Activated CD8-positive, alpha-beta memory T cell treated with anti-CD3 and anti-CD28 coated beads for 36 hours (primary cell): ENCODE measurements around the gene CXCL14. TPM values are rescaled to one million over a fixed set of nuclear protein-coding genes. Genes with fewer than 3 reads are reported as not detected.

ENCODE experiments used
- CTCF ChIA-PET: fragments of 350-600 bp; sonication (Branson Sonifier 250); formaldehyde crosslinking; loops from one replicate; lab custom pipeline; 2021; ENCODE audit warnings: antibody characterized with exemption; lab: Charles Lee
- POLR2A ChIA-PET: fragments of 350-600 bp; sonication (Branson Sonifier 250); formaldehyde crosslinking; loops from one replicate; lab custom pipeline; 2021; ENCODE audit warnings: antibody characterized with exemption; lab: Charles Lee
- total RNA-seq, 2 experiments: library from RNA; stranded (reverse); gene quantifications; one replicate each; pipeline ENCODE4 v1.2.3, GENCODE V29; 2021

CXCL14 gene
- not detected for total RNA-seq

GRCh38 chr5:135578685-135579341, at the start of gene CXCL14:
TSS of gene CXCL14 (minus strand) at chr5:135578991. CDS start at chr5:135578778, 213 bp downstream.
- CTCF ChIA-PET, result interaction anchor here (2.6 kb wide), 1 partner anchor 13 kb away, joined by 9 read pairs; no protein-coding TSS in a partner anchor
- POLR2A ChIA-PET, result no interaction called here

- ChIA-PET POLR2A (no interaction called here), CTCF (no interaction called here)
Observed at GRCh38 chr5:135626636-135627035, 47.8 kb upstream of the CXCL14 start.

- CTCF ChIA-PET, result no interaction called here
- POLR2A ChIA-PET, result no interaction called here
Observed at GRCh38 chr5:135625961-135626360, 47.2 kb upstream of the CXCL14 start.

GRCh38 chr5:135625486-135625885, 46.7 kb upstream of the CXCL14 start:
- POLR2A ChIA-PET, result no interaction called here
- CTCF ChIA-PET, result no interaction called here

DNA sequence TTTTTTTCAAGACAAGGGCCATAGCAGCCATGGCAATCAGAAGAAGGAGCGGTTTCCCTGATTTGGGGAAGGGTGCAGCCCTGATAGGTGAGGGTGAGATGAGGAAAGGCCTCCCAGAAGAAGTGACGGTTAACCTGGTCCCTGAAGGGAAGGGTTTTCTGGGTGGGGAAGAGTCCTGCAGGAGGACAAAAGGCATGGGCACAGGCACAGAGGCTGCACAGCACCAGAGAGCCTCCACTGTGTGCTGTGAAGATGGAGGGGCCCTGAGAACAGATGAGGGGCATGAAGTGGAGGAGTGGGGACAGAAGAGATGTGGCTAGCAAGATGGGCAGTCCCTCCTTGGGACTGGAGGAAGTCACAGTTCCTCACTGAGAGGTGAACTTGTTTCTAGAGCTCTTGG, 46.3 kb upstream of the CXCL14 start:
- ChIA-PET CTCF (no interaction called here), POLR2A (no interaction called here)

DNA sequence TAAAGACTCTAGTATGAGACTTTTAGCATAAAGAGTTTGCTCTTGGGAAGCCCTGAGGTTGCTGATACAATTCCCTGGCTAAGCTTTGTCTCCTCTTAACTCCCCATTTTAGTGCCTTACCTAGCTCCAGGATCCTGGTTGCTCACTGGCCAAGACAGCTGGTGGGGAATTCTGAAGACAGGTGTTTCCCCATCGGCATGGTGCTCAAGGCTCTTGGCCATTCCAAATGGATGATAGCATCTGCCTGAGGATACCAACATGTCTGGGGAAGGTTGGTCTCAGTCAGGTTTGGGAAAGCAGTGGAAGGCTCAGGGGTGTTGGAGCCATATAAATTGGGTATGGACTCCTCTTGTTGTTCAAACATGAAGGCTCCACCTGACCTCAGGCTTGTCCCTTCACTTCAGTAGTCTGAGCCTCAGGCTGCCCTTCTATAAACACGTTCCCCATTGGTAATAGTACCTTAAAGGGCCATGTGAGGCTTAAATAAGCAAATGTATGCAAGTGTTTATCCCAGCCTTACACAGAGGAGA, 44.5 kb upstream of the CXCL14 start:
- CTCF ChIA-PET, result no interaction called here
- POLR2A ChIA-PET, result interaction anchor here (0.6 kb wide), 1 partner anchor 62 kb away, joined by 5 read pairs; no protein-coding TSS in a partner anchor

- ChIA-PET POLR2A (no interaction called here), CTCF (no interaction called here)
Observed at GRCh38 chr5:135615581-135616260, 36.9 kb upstream of the CXCL14 start.

- POLR2A ChIA-PET, result no interaction called here
- CTCF ChIA-PET, result no interaction called here
Observed at GRCh38 chr5:135615171-135615570, 36.4 kb upstream of the CXCL14 start.

DNA sequence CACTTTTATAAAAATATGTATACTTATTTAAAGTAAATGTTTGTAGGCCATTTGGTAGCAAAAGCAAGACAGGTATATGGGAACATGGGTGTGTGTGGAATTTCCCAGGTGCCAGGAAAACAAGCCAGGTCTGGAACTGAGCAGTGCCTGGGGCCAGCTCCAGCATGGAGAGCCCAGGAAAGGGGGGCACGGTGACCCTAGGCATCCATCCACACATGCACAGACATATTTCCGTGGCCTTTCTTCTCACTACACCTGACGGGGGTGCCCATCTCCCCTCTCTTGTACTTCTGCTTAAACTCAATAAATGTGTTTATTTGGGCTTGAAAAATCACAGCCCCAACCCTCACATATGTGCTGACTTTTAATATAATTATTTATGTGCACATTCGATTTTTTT, 31.2 kb upstream of the CXCL14 start:
- CTCF ChIA-PET, result no interaction called here
- POLR2A ChIA-PET, result no interaction called here

GRCh38 chr5:135608761-135609443, 30.1 kb upstream of the CXCL14 start:
- POLR2A ChIA-PET, result no interaction called here
- CTCF ChIA-PET, result interaction anchor here (0.6 kb wide), 1 partner anchor 945 kb away, joined by 3 read pairs; no protein-coding TSS in a partner anchor

DNA sequence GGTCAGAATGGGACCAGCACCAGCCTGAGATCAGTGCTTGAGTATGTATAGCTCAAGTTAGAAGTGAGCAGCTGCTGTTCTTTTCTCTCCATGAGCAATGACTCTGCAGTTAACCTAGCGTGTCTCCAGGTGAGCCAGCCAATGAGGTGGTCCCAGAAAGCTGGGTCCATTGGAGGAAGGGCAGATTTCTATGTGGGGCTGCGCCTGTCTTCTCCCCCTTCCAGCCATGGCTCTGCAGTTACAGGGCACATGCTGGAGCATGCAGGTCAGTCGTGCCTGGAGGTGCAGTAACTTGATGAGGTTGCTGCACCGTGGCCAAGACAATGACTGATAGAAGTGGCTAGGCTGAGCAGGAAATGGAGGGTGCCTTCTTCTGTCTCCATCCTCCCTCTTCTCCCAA, 29.6 kb upstream of the CXCL14 start:
- CTCF ChIA-PET, result interaction anchor here (0.6 kb wide), 1 partner anchor 945 kb away, joined by 3 read pairs; no protein-coding TSS in a partner anchor
- POLR2A ChIA-PET, result no interaction called here

DNA sequence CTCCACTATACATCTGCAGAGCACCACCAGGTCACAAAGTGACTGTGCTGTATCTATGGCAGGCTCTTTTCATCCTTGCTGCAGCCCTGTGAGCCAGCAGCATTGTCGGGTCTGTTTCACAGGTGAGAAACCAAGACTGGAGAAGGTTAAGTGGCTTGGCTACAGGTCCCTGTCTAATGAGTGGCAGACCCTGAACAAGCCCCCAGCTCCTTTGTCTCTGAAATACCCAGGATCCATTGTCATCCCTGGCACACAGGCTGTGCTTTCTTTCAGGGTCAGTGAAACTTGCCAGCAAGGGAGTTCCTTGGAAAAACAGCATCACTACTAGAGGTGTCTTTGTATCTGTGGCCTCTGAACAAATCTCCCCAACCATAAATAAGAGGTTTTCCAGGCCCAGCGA, 27.6 kb upstream of the CXCL14 start:
- ChIA-PET CTCF (no interaction called here), POLR2A (no interaction called here)

DNA sequence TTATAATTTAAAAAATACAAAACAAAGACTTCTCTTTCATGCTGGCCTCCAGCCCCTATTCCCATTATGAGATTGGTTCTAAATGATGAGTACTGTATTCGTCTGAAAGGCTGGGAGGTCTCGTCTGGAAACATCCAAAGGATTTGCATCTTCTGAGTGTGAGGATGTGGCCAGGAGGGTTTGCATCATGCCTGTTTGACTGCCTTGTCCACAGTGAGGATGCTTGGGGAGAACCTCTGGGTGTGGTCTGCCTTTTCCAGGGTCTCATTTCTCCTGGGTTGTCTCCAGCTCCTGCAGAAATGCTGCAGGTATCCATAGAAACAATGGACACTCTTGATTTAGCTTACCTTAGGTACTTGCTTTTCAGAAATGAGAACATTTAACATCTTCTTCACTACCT, 26.4 kb upstream of the CXCL14 start:
- CTCF ChIA-PET, result no interaction called here
- POLR2A ChIA-PET, result no interaction called here

DNA sequence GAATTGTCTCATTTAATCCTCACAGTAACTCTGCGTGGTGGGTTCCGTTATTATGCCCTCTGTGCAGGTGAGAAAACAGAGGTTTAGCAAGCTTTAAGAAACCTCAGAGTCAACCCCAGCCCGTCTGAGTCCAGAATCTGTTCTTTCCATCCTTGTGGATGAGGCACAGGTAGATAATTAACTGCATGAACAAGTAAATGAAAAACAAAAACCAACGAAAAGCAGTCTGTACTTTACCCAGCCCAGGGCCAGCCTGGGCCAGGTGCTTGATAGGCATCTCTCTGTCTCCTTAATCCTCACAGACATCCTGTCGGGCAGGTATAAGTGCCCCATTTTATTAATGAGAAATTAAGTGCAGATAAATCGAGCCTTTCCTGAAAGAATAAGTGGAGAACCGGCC, 25.3 kb upstream of the CXCL14 start:
- CTCF ChIA-PET, result no interaction called here
- POLR2A ChIA-PET, result no interaction called here

- POLR2A ChIA-PET, result no interaction called here
- CTCF ChIA-PET, result no interaction called here
Observed at GRCh38 chr5:135602882-135603721, 24.3 kb upstream of the CXCL14 start.

- ChIA-PET CTCF (no interaction called here), POLR2A (no interaction called here)
Observed at GRCh38 chr5:135601466-135601865, 22.7 kb upstream of the CXCL14 start.

DNA sequence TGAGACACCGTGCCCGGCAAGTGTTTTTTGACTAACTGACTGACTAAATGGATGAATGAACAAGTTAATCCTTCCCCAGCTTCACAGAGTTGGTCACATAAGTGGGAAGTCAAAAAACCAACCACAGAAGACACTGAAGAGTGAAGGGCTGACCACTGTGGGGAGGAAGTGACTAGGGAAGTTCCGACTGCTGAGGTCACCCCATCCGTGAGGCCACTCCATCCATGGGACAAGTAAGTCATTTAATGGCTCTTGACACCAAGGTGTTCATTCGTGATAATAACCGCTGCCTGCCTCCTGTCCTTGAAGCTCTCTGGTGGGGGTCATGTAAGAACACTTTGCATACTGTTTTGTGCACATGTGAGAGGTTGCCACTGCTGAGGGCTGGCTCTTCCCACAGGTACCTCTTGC, 22.2 kb upstream of the CXCL14 start:
- ChIA-PET CTCF (no interaction called here), POLR2A (no interaction called here)

- ChIA-PET POLR2A (no interaction called here), CTCF (no interaction called here)
Observed at GRCh38 chr5:135600152-135600570, 21.4 kb upstream of the CXCL14 start.

DNA sequence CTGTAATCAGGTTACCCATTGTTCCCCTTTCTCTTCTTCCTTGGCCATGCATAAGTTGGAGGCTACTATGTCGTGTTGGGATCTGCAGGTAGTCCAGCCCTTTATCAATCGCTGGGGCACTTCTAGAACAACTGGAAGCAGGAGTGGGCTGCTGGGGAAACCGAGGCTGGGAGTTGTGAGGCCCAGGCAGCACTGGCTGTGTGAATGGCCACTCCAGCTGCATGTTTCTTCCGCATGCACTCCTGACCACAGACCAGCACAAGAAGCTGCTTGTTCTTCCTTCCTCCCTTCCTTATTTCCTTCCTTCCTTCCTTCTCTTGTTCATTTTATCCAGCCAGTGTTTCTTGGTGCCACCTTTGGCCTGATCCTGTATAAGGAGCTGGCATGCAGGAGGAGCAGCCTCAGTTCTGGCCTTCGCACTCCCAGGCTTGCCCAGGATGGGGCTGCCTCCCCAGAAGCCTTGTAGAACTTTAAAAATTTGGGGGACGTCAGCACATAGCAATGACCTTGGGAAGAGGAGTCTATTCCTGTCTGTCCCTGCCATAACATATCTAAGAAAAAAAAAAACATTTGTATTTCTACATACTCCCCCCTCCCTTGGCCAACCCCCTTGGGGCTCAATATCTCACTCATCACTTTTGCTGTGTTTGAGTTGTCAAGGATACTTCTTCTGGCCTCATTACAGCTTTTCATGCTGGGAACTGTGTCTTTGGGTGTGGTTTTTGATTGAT, 20.8 kb upstream of the CXCL14 start:
- ChIA-PET POLR2A (no interaction called here), CTCF (no interaction called here)
